ENCODE results near the gene NCOA7. TPM values are rescaled to one million over a fixed set of nuclear protein-coding genes. Genes with fewer than 3 reads are reported as not detected.
A peak's percentile ranks its signal among the peaks of the same experiment; 100 is the strongest.
"Not testable (repeated sequence)": the region's sequence is repeated elsewhere in the genome, so short reads cannot be mapped to it uniquely, and the experiment has no call there.

The NCOA7 gene
- total and polyA plus RNA-seq, 8 donors = 1.2 to 131 (median 21.8) TPM

DNA sequence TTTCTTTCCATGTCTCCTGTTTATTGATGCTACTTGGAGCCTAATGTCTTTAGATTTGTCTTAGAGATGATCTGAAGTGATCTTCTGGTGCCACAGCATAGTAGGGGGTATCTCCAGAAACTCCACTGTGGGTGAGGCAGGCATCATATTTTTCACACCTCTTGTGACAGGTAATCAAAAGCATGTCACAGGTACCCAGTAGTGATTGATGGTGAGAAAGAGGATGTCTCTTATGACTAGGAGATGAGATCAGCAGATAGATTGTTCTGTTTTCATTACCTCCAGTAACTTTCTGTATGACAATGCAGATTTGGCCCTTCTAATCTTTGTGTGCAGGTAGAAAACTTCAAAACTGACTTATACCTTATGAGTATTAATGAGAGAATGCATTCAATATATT lies 13.5 kb downstream of the NCOA7 start:
- Histone ChIP-seq H3K27me3 (no peaks in the 10 kb centered on the region), H3K4me3 (no peak overlapping the region), H3K36me3 (peaks cover 0 to 5% (median 0%) of the 10 kb centered on the region in 4 donors), H3K4me1 (peaks cover 0 to 56% (median 24%) of the 10 kb centered on the region in 4 donors), H3K9me3 (no peaks in the 10 kb centered on the region), H3K27ac (no peak overlapping the region)
- TF ChIP-seq POLR2AphosphoS5 (IDR thresholded peaks at IDR 0.05) (no peak), POLR2A (IDR thresholded peaks at IDR 0.05) (no peak), EP300 (IDR thresholded peaks at IDR 0.05) (no peak)
- TF ChIP-seq, protein P1, sequence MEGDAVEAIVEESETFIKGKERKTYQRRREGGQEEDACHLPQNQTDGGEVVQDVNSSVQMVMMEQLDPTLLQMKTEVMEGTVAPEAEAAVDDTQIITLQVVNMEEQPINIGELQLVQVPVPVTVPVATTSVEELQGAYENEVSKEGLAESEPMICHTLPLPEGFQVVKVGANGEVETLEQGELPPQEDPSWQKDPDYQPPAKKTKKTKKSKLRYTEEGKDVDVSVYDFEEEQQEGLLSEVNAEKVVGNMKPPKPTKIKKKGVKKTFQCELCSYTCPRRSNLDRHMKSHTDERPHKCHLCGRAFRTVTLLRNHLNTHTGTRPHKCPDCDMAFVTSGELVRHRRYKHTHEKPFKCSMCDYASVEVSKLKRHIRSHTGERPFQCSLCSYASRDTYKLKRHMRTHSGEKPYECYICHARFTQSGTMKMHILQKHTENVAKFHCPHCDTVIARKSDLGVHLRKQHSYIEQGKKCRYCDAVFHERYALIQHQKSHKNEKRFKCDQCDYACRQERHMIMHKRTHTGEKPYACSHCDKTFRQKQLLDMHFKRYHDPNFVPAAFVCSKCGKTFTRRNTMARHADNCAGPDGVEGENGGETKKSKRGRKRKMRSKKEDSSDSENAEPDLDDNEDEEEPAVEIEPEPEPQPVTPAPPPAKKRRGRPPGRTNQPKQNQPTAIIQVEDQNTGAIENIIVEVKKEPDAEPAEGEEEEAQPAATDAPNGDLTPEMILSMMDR (IDR thresholded peaks at IDR 0.05) = no peak
- no peak for DNase-seq
- intact Hi-C loops (cut with DNase I; ENCODE audit: low total_unique reads) = no loop called here

DNA sequence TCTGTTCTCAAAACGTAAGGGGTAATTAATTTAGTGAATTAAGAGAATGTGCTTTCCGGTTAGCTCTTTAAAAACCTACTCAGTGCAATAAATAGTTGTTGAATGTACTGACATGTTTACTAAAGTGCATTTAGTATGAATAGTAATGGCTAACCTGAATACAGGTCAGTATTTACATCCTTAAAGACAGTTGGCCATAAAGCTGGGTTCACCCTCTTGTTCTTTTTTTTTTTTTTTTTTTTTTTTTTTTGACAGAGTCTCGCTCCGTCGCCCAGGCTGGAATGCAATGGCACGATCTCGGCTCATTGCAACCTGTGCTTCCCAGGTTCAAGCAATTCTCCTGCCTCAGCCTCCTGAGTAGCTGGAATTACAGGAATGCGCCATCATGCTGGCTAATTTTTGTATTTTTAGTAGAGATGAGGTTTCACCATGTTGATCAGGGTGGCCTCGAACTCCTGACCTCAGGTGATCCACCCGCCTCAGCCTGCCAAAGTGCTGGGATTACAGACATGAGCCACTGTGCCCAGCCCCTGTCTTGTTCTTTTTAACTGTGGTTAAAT lies 14.2 kb downstream of the NCOA7 start:
- intact Hi-C loops (cut with DNase I; ENCODE audit: low total_unique reads); H3K36me3 ChIP-seq; DNase-seq; H3K27me3 ChIP-seq; H3K9me3 ChIP-seq; H3K4me3 ChIP-seq: not testable (repeated sequence)
- Histone ChIP-seq H3K27ac (peak overlapping the region in 3 of 5 donors; percentile 12 to 53 (median 35)), H3K4me1 (peaks cover 0 to 52% (median 25%) of the 10 kb centered on the region in 4 donors)
- 76 to 89% (median 85%) methylated on average over 8 to 10 of the region's 10 CpGs for WGBS, 5 donors

DNA sequence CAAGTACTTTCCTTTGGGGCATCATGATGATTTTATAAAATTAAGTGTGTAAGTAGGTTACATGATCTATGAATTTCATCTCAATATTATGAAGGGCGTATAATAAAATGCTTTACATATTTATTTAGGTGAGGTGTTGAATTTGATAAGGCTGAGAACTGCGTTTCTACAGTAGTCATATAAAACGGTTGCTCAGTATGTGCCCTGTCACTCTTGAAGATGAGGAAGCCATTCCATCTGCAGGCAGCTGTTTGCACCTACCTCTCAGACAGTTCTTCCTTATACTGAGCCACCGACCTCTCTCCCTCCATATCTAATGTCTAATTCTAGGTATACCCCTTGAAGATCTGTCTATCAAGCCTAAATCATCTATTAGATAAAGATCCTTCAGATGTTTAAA lies 16.1 kb downstream of the NCOA7 start:
- no peaks in the 10 kb centered on the region for H3K27me3 ChIP-seq
- H3K9me3 ChIP-seq = no peaks in the 10 kb centered on the region
- WGBS, 5 donors = 35 to 53% (median 43%) methylated on average over 4 of the region's 4 CpGs
- no peak for DNase-seq
- peaks cover 0 to 5% (median 0%) of the 10 kb centered on the region in 4 donors for H3K36me3 ChIP-seq
- H3K4me3 ChIP-seq = no peak overlapping the region
- TF ChIP-seq POLR2AphosphoS5 (IDR thresholded peaks at IDR 0.05) = no peak
- TF ChIP-seq EP300 (IDR thresholded peaks at IDR 0.05) = no peak
- no peak for TF ChIP-seq POLR2A (IDR thresholded peaks at IDR 0.05)
- TF ChIP-seq, protein P1 (IDR thresholded peaks at IDR 0.05) = no peak
- intact Hi-C loops (cut with DNase I; ENCODE audit: low total_unique reads) = no loop called here
- H3K4me1 ChIP-seq = peaks cover 2 to 57% (median 33%) of the 10 kb centered on the region in 4 donors
- H3K27ac ChIP-seq = peak overlapping the region in 1 of 5 donors; percentile 5

DNA sequence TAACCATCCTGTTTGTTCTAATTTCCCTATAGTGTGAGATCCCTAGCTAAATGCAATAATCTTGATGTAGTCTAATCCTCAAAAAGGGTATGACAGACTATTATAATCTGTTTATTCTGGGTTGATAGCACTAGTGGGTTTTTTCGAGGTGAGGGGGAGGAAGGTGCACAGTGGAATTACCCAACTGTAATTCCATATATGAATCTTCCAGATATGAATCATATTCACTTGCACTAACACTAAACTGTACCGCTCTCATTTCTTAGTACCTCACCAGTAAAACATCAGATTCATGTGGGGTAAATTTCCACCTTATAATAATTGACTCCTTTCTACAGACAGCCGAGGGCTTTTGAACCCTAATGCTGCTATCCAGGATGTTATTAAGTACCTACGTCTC lies 16.5 kb downstream of the NCOA7 start:
- peak overlapping the region in 1 of 5 donors; percentile 5 for H3K27ac ChIP-seq
- peaks cover 0 to 5% (median 0%) of the 10 kb centered on the region in 4 donors for H3K36me3 ChIP-seq
- no peaks in the 10 kb centered on the region for H3K9me3 ChIP-seq
- 61 to 72% (median 68%) methylated on average over 4 of the region's 4 CpGs for WGBS, 5 donors
- peaks cover 7 to 62% (median 37%) of the 10 kb centered on the region in 4 donors for H3K4me1 ChIP-seq
- no peak for DNase-seq
- H3K27me3 ChIP-seq = no peaks in the 10 kb centered on the region
- intact Hi-C loops (cut with DNase I; ENCODE audit: low total_unique reads) = no loop called here
- no peak for TF ChIP-seq EP300 (IDR thresholded peaks at IDR 0.05)
- TF ChIP-seq POLR2A (IDR thresholded peaks at IDR 0.05) = no peak
- TF ChIP-seq POLR2AphosphoS5 (IDR thresholded peaks at IDR 0.05) = no peak
- TF ChIP-seq, protein P1 (IDR thresholded peaks at IDR 0.05) = no peak
- no peak overlapping the region for H3K4me3 ChIP-seq

DNA sequence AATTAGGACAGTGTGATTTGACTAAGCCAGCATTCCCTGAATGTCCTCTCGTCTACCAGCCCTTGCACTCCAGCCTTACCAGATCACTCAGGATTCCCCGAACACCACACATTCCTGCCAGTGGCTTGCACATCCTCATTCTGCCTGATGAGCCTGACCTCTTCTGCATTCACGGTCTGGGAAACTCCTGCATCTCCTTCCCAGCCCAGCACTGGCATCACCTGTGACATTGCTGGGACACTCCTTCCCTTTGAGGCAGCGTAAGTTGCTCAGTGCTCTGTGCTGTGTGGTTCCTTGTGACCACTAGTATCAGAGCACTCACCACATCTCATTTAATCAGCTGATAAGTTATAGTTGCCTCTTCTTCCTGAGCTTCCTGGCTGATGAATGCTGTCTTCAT lies 17.3 kb downstream of the NCOA7 start:
- Histone ChIP-seq H3K27ac (no peak overlapping the region), H3K9me3 (no peaks in the 10 kb centered on the region), H3K4me1 (peaks cover 14 to 69% (median 43%) of the 10 kb centered on the region in 4 donors), H3K27me3 (no peaks in the 10 kb centered on the region), H3K36me3 (peaks cover 0 to 5% (median 0%) of the 10 kb centered on the region in 4 donors), H3K4me3 (no peak overlapping the region)
- TF ChIP-seq POLR2A (IDR thresholded peaks at IDR 0.05) (no peak), POLR2AphosphoS5 (IDR thresholded peaks at IDR 0.05) (no peak), EP300 (IDR thresholded peaks at IDR 0.05) (no peak)
- TF ChIP-seq, protein P1 (IDR thresholded peaks at IDR 0.05) = no peak
- DNase-seq = no peak
- intact Hi-C loops (cut with DNase I; ENCODE audit: low total_unique reads) = no loop called here
- 63 to 86% (median 78%) methylated on average over 4 of the region's 4 CpGs for WGBS, 5 donors

Data from stomach (tissue), 9 donors.